Measurements from ENCODE around the gene STT3A.

STT3A gene

GRCh38 chr11:125591649-125592304 lies 875 bp upstream of the STT3A start:
- DNase-seq = peak; percentile 78

GRCh38 chr11:125593114-125593820 lies 615 bp downstream of the STT3A start:
- no peak for DNase-seq

GRCh38 chr11:125594958-125595357 lies 2.3 kb downstream of the STT3A start:
- DNase-seq = no peak

- no peak for DNase-seq
Observed at GRCh38 chr11:125600663-125601062, 8.0 kb downstream of the STT3A start.

- DNase-seq = no peak
Observed at GRCh38 chr11:125603207-125603606, 10.6 kb downstream of the STT3A start.

- no peak for DNase-seq
Observed at GRCh38 chr11:125605417-125605816, 12.8 kb downstream of the STT3A start.

GRCh38 chr11:125609545-125609944 lies 16.9 kb downstream of the STT3A start:
- DNase-seq = no peak

GRCh38 chr11:125618383-125618782 lies 25.7 kb downstream of the STT3A start:
- DNase-seq = no peak

- no peak for DNase-seq
Observed at GRCh38 chr11:125621995-125622394, 29.3 kb downstream of the STT3A start.

GRCh38 chr11:125623064-125623463 lies 30.4 kb downstream of the STT3A start:
- no peak for DNase-seq

- DNase-seq = no peak
Observed at GRCh38 chr11:125624756-125625213, 32.1 kb downstream of the STT3A start, which contains the start of gene CHEK1. TSS of gene CHEK1 (plus strand) at chr11:125625163. CDS start at chr11:125626769, 1,606 bp downstream.

GRCh38 chr11:125625225-125625629 lies 32.6 kb downstream of the STT3A start:
- DNase-seq = no peak

GRCh38 chr11:125625630-125626287 lies 33.1 kb downstream of the STT3A start:
- peak; percentile 97 for DNase-seq

- DNase-seq = no peak
Observed at GRCh38 chr11:125626288-125626950, 33.8 kb downstream of the STT3A start.

- DNase-seq = no peak
Observed at GRCh38 chr11:125627236-125627910, 34.7 kb downstream of the STT3A start.

- DNase-seq = no peak
Observed at GRCh38 chr11:125637840-125638239, 45.2 kb downstream of the STT3A start.

GRCh38 chr11:125638315-125638714 lies 45.7 kb downstream of the STT3A start:
- no peak for DNase-seq

- no peak for DNase-seq
Observed at GRCh38 chr11:125645871-125646270, 53.2 kb downstream of the STT3A start.

GRCh38 chr11:125649465-125650166 lies 57.0 kb downstream of the STT3A start:
- DNase-seq = no peak

- no peak for DNase-seq
Observed at GRCh38 chr11:125662689-125663088, 70.0 kb downstream of the STT3A start.

- no peak for DNase-seq
Observed at GRCh38 chr11:125663910-125664309, 71.3 kb downstream of the STT3A start.

GRCh38 chr11:125667151-125667550 lies 74.5 kb downstream of the STT3A start:
- no peak for DNase-seq
